Spleen (tissue), 7 donors: ENCODE data around the gene DISC1.

Experiments
- CTCF ChIP-seq, 11 experiments: fragments of 200-600 bp in 7 of 11; fragments of 450-650 bp in 4 of 11; sonication (generic) in 4 of 11; IDR thresholded peaks in 8 of 11; conservative IDR thresholded peaks in 3 of 11; 1 replicate in 7 of 11; 2 replicates in 4 of 11; pipeline versions ENCODE4 v1.4.0 to v1.8.0; 2016 to 2021; ENCODE audit warnings: antibody characterized with exemption in 11 of 11, inconsistent platforms in 4 of 11, mild to moderate bottlenecking in 1 of 11
- POLR2A ChIP-seq, 3 donors: fragments of 450-650 bp; IDR thresholded peaks; one replicate each; pipeline ENCODE4 v1.5.1; 2017; ENCODE audit warnings: antibody characterized with exemption in 3 of 3, mild to moderate bottlenecking in 1 of 3
- donor health status: DM: no; HTN: no; CAD: no; lungs with moderate emphysema.
- donor health status: DM: no; HTN: no; CAD: no.
- donor health status: DM: no; HTN: no; CAD: no.

- TF ChIP-seq POLR2A (IDR thresholded peaks at IDR 0.05) (no peak), CTCF (IDR thresholded peaks at IDR 0.05 in 8 of 11, conservative IDR thresholded peaks at IDR 0.05 in 3 of 11) (no peak)
These were observed 338.4 kb downstream of the DISC1 start for GRCh38 chr1:231964961-231965360.
